CD14-positive monocyte (primary cell): ENCODE measurements around the gene ZDHHC5. TPM values are rescaled to one million over a fixed set of nuclear protein-coding genes. Genes with fewer than 3 reads are reported as not detected.

Experiments used
- DNase-seq, 3 donors: peaks; one replicate each; pipeline ENCODE4 v3.0.0-alpha.2; 2011 to 2022
- H2AFZ ChIP-seq: 2 replicates; pipeline ENCODE4 v1.6.0; 2012; ENCODE audit warnings: mild to moderate bottlenecking, low read depth, low read length, inconsistent platforms; ENCODE audit not compliant: insufficient read depth, poor library complexity, severe bottlenecking
- H3K27ac ChIP-seq, 2 donors: 1 replicate in 1 of 2; 2 replicates in 1 of 2; pipeline ENCODE4 v1.5.1; 2012 to 2013; ENCODE audit warnings: low read length in 2 of 2, control low read depth in 1 of 2, inconsistent platforms in 1 of 2, low read depth in 1 of 2, mild to moderate bottlenecking in 1 of 2
- H3K27me3 ChIP-seq, 2 donors: one replicate each; pipeline versions ENCODE4 v1.6.0 to v1.6.1; 2011 to 2013; ENCODE audit warnings: low read length in 2 of 2; ENCODE audit not compliant: control insufficient read depth in 2 of 2, insufficient read depth in 2 of 2
- H3K36me3 ChIP-seq, 2 donors: replicated peaks in 1 of 2; 1 replicate in 1 of 2; 2 replicates in 1 of 2; pipeline versions ENCODE4 v1.5.1 to v1.6.1; 2012 to 2013; ENCODE audit warnings: low read length in 2 of 2, control low read depth in 1 of 2, inconsistent platforms in 1 of 2, mild to moderate bottlenecking in 1 of 2; ENCODE audit not compliant: insufficient read depth in 2 of 2, control insufficient read depth in 1 of 2
- H3K4me1 ChIP-seq, 2 donors: 1 replicate in 1 of 2; 2 replicates in 1 of 2; pipeline versions ENCODE4 v1.5.1 to v1.6.1; 2012 to 2013; ENCODE audit warnings: low read length in 2 of 2, control low read depth in 1 of 2, inconsistent platforms in 1 of 2, mild to moderate bottlenecking in 1 of 2, moderate library complexity in 1 of 2; ENCODE audit not compliant: insufficient read depth in 2 of 2, control insufficient read depth in 1 of 2
- H3K4me2 ChIP-seq: replicated peaks from 2 replicates; pipeline ENCODE3; 2012; ENCODE audit warnings: low read length, moderate library complexity, mild to moderate bottlenecking; ENCODE audit not compliant: poor library complexity, severe bottlenecking; ENCODE audit errors: extremely low read depth
- H3K4me3 ChIP-seq, 3 experiments: fragments of 200-600 bp in 1 of 3; sonication (generic) in 1 of 3; replicated peaks in 1 of 3; 1 replicate in 2 of 3; 2 replicates in 1 of 3; pipeline ENCODE4 v1.5.1; 2011 to 2013; ENCODE audit warnings: low read length in 3 of 3, mild to moderate bottlenecking in 3 of 3, control low read depth in 2 of 3, low read depth in 2 of 3, inconsistent platforms in 1 of 3, moderate library complexity in 1 of 3
- H3K79me2 ChIP-seq: 2 replicates; pipeline ENCODE4 v1.6.0; 2012; ENCODE audit warnings: mild to moderate bottlenecking, control low read depth, inconsistent platforms, low read length, moderate library complexity; ENCODE audit not compliant: insufficient read depth
- H3K9ac ChIP-seq: 2 replicates; pipeline ENCODE4 v1.6.0; 2017; ENCODE audit warnings: low read length, mild to moderate bottlenecking; ENCODE audit not compliant: insufficient read depth, poor library complexity, severe bottlenecking
- H3K9me3 ChIP-seq, 2 donors: replicated peaks in 1 of 2; 1 replicate in 1 of 2; 2 replicates in 1 of 2; pipeline versions ENCODE4 v1.5.1 to v1.6.1; 2012 to 2013; ENCODE audit warnings: low read length in 2 of 2, control low read depth in 1 of 2; ENCODE audit not compliant: control insufficient read depth in 1 of 2, insufficient read depth in 1 of 2
- H4K20me1 ChIP-seq: 2 replicates; pipeline ENCODE4 v1.6.0; 2012; ENCODE audit warnings: mild to moderate bottlenecking, low read length, control low read depth, moderate library complexity; ENCODE audit not compliant: insufficient read depth
- H3K27ac Mint-ChIP-seq, 7 donors: one replicate each; pipeline ENCODE4 v1.8.0; 2020; ENCODE audit warnings: mild to moderate bottlenecking in 7 of 7, mixed read lengths in 7 of 7, moderate library complexity in 6 of 7, inconsistent platforms in 2 of 7
- H3K27me3 Mint-ChIP-seq, 3 donors: one replicate each; pipeline ENCODE4 v1.8.0; 2021 to 2022; ENCODE audit warnings: low read depth in 3 of 3, mild to moderate bottlenecking in 3 of 3, mixed read lengths in 3 of 3, moderate library complexity in 3 of 3, inconsistent platforms in 1 of 3
- H3K36me3 Mint-ChIP-seq, 2 donors: one replicate each; pipeline ENCODE4 v1.8.0; 2020; ENCODE audit warnings: mixed read lengths in 2 of 2, inconsistent platforms in 1 of 2, mild to moderate bottlenecking in 1 of 2
- H3K4me1 Mint-ChIP-seq: one replicate; pipeline ENCODE4 v1.8.0; 2020; ENCODE audit warnings: mild to moderate bottlenecking, mixed read lengths
- H3K4me3 Mint-ChIP-seq, 2 donors: one replicate each; pipeline ENCODE4 v1.8.0; 2020; ENCODE audit warnings: mild to moderate bottlenecking in 2 of 2, mixed read lengths in 2 of 2, moderate library complexity in 1 of 2
- H3K9me3 Mint-ChIP-seq, 7 donors: one replicate each; pipeline ENCODE4 v1.8.0; 2020 to 2022; ENCODE audit warnings: mixed read lengths in 7 of 7, mild to moderate bottlenecking in 6 of 7, moderate library complexity in 6 of 7, inconsistent platforms in 2 of 7
- WGBS: methylation state at CpG from one replicate; pipeline ENCODE4 v1.1.5; 2013; ENCODE audit warnings: missing lambda C conversion rate; ENCODE audit not compliant: insufficient coverage; 5-methylcytosine and 5-hydroxymethylcytosine counted together
- intact Hi-C, 2 donors: fragments of 100-400 bp; cut with micrococcal nuclease; formaldehyde crosslinking; loops; one replicate each; pipeline versions ENCODE4 v1.15.0 to v1.15.1; 2023
- polyA plus RNA-seq, 3 donors: library from polyadenylated mRNA; depleted of rRNA in 1 of 3; unstranded in 2 of 3; stranded (reverse) in 1 of 3; fragments of 300-500 nt in 2 of 3; fragments of >200 nt in 1 of 3; fragmentation: Illumina TruSeq in 2 of 3; gene quantifications; 1 replicate in 2 of 3; 2 replicates in 1 of 3; pipeline ENCODE4 v1.2.3, GENCODE V29; 2012 to 2021
- TF ChIP-seq, protein P1 (sequence below): fragments of 200-600 bp; IDR thresholded peaks from one replicate; pipeline ENCODE4 v1.8.0; 2022; ENCODE audit warnings: antibody characterized with exemption, mild to moderate bottlenecking

The ZDHHC5 gene
- polyA plus RNA-seq, 3 donors, result 28.6 to 37.9 (median 31.8) TPM

DNA sequence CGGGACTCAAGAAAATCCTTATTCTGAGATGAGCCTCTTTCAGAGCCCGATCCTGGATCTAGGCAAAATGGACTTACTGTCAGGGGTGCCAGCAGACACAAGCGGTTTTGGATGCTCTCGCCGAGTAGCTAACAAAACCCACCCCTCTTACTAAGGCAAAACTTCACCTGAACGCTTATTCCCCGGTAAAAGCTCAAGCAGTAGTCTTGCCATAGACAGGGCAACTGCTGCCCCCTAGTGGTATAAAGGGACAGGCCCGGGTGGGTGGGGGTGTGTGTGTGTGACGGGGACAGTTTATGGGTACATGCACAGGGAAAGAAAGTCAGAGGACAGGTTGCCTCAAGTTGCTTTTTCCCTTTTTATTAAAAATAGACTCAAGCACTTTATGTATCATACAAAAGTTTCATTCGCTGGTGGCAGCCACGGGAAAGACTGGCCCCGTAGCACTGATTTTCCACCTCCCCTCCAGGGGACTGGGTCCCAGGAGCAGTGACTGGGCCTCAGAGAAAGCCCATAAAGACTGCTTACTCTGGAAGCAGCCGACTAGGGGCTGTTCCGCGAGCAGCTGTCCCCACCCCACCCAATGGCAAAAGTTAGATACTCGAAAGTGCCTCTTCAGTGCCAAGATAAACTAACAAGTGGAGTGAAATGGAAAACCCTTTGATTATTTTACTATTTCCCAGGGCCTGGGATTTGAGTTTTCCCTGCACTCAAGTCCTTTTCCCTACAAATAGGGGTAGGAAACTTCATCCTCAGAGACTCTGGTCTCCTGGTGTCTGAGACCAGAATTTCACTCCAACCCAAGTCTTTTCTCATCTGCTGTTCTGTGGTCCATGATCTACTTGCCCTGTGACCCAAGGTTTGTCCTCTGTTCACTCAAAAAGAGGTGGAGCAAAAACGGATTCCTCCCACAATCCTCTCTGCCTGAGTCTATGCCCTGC is 22.9 kb upstream of the ZDHHC5 start:
- H3K79me2 ChIP-seq, result no peaks in the 10 kb centered on the region
- TF ChIP-seq, protein P1, sequence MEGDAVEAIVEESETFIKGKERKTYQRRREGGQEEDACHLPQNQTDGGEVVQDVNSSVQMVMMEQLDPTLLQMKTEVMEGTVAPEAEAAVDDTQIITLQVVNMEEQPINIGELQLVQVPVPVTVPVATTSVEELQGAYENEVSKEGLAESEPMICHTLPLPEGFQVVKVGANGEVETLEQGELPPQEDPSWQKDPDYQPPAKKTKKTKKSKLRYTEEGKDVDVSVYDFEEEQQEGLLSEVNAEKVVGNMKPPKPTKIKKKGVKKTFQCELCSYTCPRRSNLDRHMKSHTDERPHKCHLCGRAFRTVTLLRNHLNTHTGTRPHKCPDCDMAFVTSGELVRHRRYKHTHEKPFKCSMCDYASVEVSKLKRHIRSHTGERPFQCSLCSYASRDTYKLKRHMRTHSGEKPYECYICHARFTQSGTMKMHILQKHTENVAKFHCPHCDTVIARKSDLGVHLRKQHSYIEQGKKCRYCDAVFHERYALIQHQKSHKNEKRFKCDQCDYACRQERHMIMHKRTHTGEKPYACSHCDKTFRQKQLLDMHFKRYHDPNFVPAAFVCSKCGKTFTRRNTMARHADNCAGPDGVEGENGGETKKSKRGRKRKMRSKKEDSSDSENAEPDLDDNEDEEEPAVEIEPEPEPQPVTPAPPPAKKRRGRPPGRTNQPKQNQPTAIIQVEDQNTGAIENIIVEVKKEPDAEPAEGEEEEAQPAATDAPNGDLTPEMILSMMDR, result peak; percentile 92
- H3K4me2 ChIP-seq, result no peak overlapping the region
- no peak overlapping the region for H3K9ac ChIP-seq
- no peak overlapping the region for H3K27ac Mint-ChIP-seq
- peak; percentile 66 to 78 (median 68) for DNase-seq
- peaks cover 54 to 65% (median 64%) of the 10 kb centered on the region in 3 donors for H3K27me3 Mint-ChIP-seq
- peaks cover 42 to 46% of the 10 kb centered on the region in 2 donors for H3K27me3 ChIP-seq
- H2AFZ ChIP-seq, result no peak overlapping the region
- WGBS, result 23% methylated on average over 9 of the region's 17 CpGs
- H3K9me3 ChIP-seq, result peaks cover 3 to 17% of the 10 kb centered on the region in 2 donors
- intact Hi-C loops, result loop anchor here (2.0 to 10.0 kb wide), 4 partner anchors 76 to 298 kb away; no protein-coding TSS in a partner anchor
- peaks cover 39 to 41% of the 10 kb centered on the region in 2 donors for H3K4me1 ChIP-seq
- peaks cover 0 to 19% (median 17%) of the 10 kb centered on the region in 7 donors for H3K9me3 Mint-ChIP-seq
- no peak overlapping the region for H3K27ac ChIP-seq
- peaks cover 55% of the 10 kb centered on the region for H3K4me1 Mint-ChIP-seq
- H3K36me3 ChIP-seq, result no peaks in the 10 kb centered on the region
- no peaks in the 10 kb centered on the region for H4K20me1 ChIP-seq
- H3K36me3 Mint-ChIP-seq, result peaks cover 0 to 23% of the 10 kb centered on the region in 2 donors
- H3K4me3 Mint-ChIP-seq, result peak overlapping the region in 1 of 2 donors; percentile 91
- no peak overlapping the region for H3K4me3 ChIP-seq

DNA sequence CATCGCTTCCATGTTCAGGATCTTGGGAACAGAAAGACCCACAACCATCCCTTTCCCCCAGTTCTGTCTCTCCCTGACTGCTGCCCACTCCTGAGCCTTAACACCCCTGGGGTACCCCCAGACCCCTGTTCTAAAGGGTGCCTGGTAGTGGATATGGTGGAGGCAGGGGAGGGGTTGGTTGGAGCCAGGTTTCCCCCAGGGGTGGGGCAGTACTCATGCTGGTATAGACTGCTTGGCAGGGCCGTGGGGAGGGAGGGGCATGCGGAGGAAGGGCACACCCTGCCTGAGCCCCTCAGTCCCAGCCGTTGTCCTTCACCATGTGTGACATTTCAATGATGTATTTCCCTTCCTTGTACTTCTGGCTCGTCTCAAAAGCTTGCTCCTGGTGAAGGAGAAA is 22.2 kb upstream of the ZDHHC5 start:
- peaks cover 0 to 23% of the 10 kb centered on the region in 2 donors for H3K36me3 Mint-ChIP-seq
- H3K9me3 Mint-ChIP-seq, result peaks cover 0 to 20% (median 17%) of the 10 kb centered on the region in 7 donors
- Histone ChIP-seq H3K27ac (no peak overlapping the region), H3K4me2 (no peak overlapping the region), H3K4me3 (no peak overlapping the region), H3K27me3 (peaks cover 42 to 46% of the 10 kb centered on the region in 2 donors), H4K20me1 (no peaks in the 10 kb centered on the region), H2AFZ (no peak overlapping the region), H3K9me3 (peaks cover 3 to 17% of the 10 kb centered on the region in 2 donors), H3K9ac (no peak overlapping the region), H3K4me1 (peaks cover 43% of the 10 kb centered on the region in 2 donors), H3K79me2 (no peaks in the 10 kb centered on the region), H3K36me3 (no peaks in the 10 kb centered on the region)
- H3K4me1 Mint-ChIP-seq, result peaks cover 62% of the 10 kb centered on the region
- intact Hi-C loops, result loop anchor here (2.0 to 10.0 kb wide), 4 partner anchors 77 to 291 kb away; partner anchors contain the start of gene UBE2L6 (in 1 of the 2)
- peak overlapping the region in 1 of 2 donors; percentile 91 for H3K4me3 Mint-ChIP-seq
- TF ChIP-seq, protein P1, result no peak
- no peak overlapping the region for H3K27ac Mint-ChIP-seq
- H3K27me3 Mint-ChIP-seq, result peaks cover 58 to 67% (median 64%) of the 10 kb centered on the region in 3 donors
- no peak for DNase-seq
- WGBS, result no CpG with 5 or more reads among the region's 5 CpGs
